NOMO-1 treated with dmso at 0.1 percent for 144 hours (cell line): Measurements from ENCODE around the gene LRRC73.

ENCODE experiments used
- DNase-seq: peaks from one replicate; lab custom pipeline; 2025; ENCODE audit not compliant: unreplicated experiment; lab: John Stamatoyannopoulos, UW

The LRRC73 gene

GRCh38 chr6:43493833-43494232 lies 16.3 kb downstream of the LRRC73 start:
- no peak for DNase-seq

GRCh38 chr6:43493230-43493629 lies 16.9 kb downstream of the LRRC73 start:
- DNase-seq: no peak

- DNase-seq: no peak
Measured at GRCh38 chr6:43492673-43493072, 17.5 kb downstream of the LRRC73 start.

GRCh38 chr6:43491750-43492661 lies 18.1 kb downstream of the LRRC73 start:
- no peak for DNase-seq

GRCh38 chr6:43490523-43490939 lies 19.6 kb downstream of the LRRC73 start:
- DNase-seq: no peak

GRCh38 chr6:43489277-43490072 lies 20.7 kb downstream of the LRRC73 start:
- no peak for DNase-seq

- DNase-seq: no peak
Measured at GRCh38 chr6:43488667-43489276, 21.4 kb downstream of the LRRC73 start.

GRCh38 chr6:43481591-43482236 lies 28.4 kb downstream of the LRRC73 start:
- no peak for DNase-seq

- DNase-seq: no peak
Measured at GRCh38 chr6:43481075-43481474, 29.1 kb downstream of the LRRC73 start.

- peak; percentile 5 for DNase-seq
Measured at GRCh38 chr6:43478008-43478372, 32.2 kb downstream of the LRRC73 start.

GRCh38 chr6:43477235-43478007 lies 32.7 kb downstream of the LRRC73 start, which contains the start of gene TJAP1:
Gene TJAP1, plus strand, starts transcription at chr6:43477570. Its CDS starts 21,432 bp downstream, at chr6:43499002.
- peak; percentile 69 for DNase-seq

GRCh38 chr6:43476746-43477145 lies 33.4 kb downstream of the LRRC73 start:
- no peak for DNase-seq

- no peak for DNase-seq
Measured at GRCh38 chr6:43475516-43475915, 34.6 kb downstream of the LRRC73 start.

GRCh38 chr6:43472515-43472914 lies 37.6 kb downstream of the LRRC73 start:
- DNase-seq: no peak

GRCh38 chr6:43471399-43471798 lies 38.7 kb downstream of the LRRC73 start:
- DNase-seq: no peak

GRCh38 chr6:43469947-43470346 lies 40.2 kb downstream of the LRRC73 start:
- DNase-seq: no peak

- no peak for DNase-seq
Measured at GRCh38 chr6:43468748-43469681, 41.1 kb downstream of the LRRC73 start.

- no peak for DNase-seq
Measured at GRCh38 chr6:43468240-43468639, 41.9 kb downstream of the LRRC73 start.

GRCh38 chr6:43467752-43468151 lies 42.4 kb downstream of the LRRC73 start:
- no peak for DNase-seq
